Sigmoid colon (tissue), 4 donors: ENCODE results near the gene ANAPC16.

ENCODE experiments used
- CTCF ChIP-seq, 4 experiments: fragments of 450-650 bp in 3 of 4; fragments of 200-600 bp in 1 of 4; IDR thresholded peaks; one replicate each; pipeline ENCODE4 v1.5.1; 2016 to 2019; ENCODE audit warnings: antibody characterized with exemption in 4 of 4, mild to moderate bottlenecking in 3 of 4, moderate library complexity in 2 of 4
- EP300 ChIP-seq, 4 donors: sonication (generic); formaldehyde crosslinking; IDR thresholded peaks; one replicate each; pipeline ENCODE4 v1.6.1; 2017; ENCODE audit warnings: antibody characterized with exemption in 4 of 4
- POLR2A ChIP-seq, 2 donors: fragments of 450-650 bp; IDR thresholded peaks; one replicate each; pipeline ENCODE4 v1.6.1; 2016; ENCODE audit warnings: antibody characterized with exemption in 2 of 2, mild to moderate bottlenecking in 2 of 2, moderate library complexity in 2 of 2
- POLR2AphosphoS5 ChIP-seq, 4 donors: sonication (generic); formaldehyde crosslinking; IDR thresholded peaks; one replicate each; pipeline ENCODE4 v1.6.1; 2017; ENCODE audit warnings: antibody characterized with exemption in 4 of 4

GRCh38 chr10:72186258-72186981 lies 29.4 kb upstream of the ANAPC16 start:
- TF ChIP-seq CTCF (IDR thresholded peaks at IDR 0.05) (no peak), POLR2A (IDR thresholded peaks at IDR 0.05) (no peak), EP300 (IDR thresholded peaks at IDR 0.05) (no peak), POLR2AphosphoS5 (IDR thresholded peaks at IDR 0.05) (peak; percentile 30 to 52 (median 34))
